HEK293 (cell line): ENCODE results near the gene DIP2C.

Experiments used
- CTCF ChIA-PET: fragments of 350-600 bp; formaldehyde crosslinking; extraction: SDS; loops from one replicate; lab custom pipeline; 2021; ENCODE audit warnings: antibody characterized with exemption; lab: Yijun Ruan, JAX
- POLR2A ChIA-PET: fragments of 300-600 bp; formaldehyde crosslinking; extraction: SDS; loops from one replicate; lab custom pipeline; 2020; ENCODE audit warnings: antibody characterized with exemption, inconsistent platforms; lab: Yijun Ruan, JAX
- H3K27ac ChIP-seq: fragments of 200-500 bp; sonication (Bioruptor generic); 2 replicates; pipeline ENCODE4 v1.5.1; 2014; ENCODE audit warnings: low read depth, low read length, control low read depth, inconsistent platforms; ENCODE audit errors: extremely low read depth
- H3K36me3 ChIP-seq, 2 experiments: fragments of 200-500 bp in 1 of 2; sonication (Bioruptor generic) in 1 of 2; 1 replicate in 1 of 2; 2 replicates in 1 of 2; pipeline ENCODE4 v1.5.1; 2014 to 2017; ENCODE audit warnings: inconsistent platforms in 2 of 2, low read length in 2 of 2; ENCODE audit not compliant: control insufficient read depth in 2 of 2, insufficient read depth in 1 of 2
- H3K4me1 ChIP-seq: fragments of 200-500 bp; sonication (Bioruptor generic); 2 replicates; pipeline ENCODE4 v1.5.1; 2014; ENCODE audit warnings: mild to moderate bottlenecking, low read length, inconsistent platforms; ENCODE audit not compliant: control insufficient read depth, insufficient read depth
- H3K4me3 ChIP-seq: 2 replicates; pipeline ENCODE4 v1.5.1; 2011; ENCODE audit warnings: low read depth, mild to moderate bottlenecking, control low read depth, low read length, moderate library complexity
- H3K9me3 ChIP-seq: fragments of 200-500 bp; sonication (Bioruptor generic); 2 replicates; pipeline ENCODE4 v1.5.1; 2014; ENCODE audit warnings: low read depth, low read length, inconsistent platforms; ENCODE audit not compliant: control insufficient read depth, insufficient read depth
- KLF16 ChIP-seq: fragments of 450-650 bp; formaldehyde crosslinking; IDR thresholded peaks from 2 replicates; pipeline ENCODE4 v1.5.1; 2017; ENCODE audit warnings: missing biosample characterization, missing genetic modification characterization
- KLF7 ChIP-seq: fragments of 450-650 bp; formaldehyde crosslinking; IDR thresholded peaks from 2 replicates; pipeline ENCODE4 v1.5.1; 2016; ENCODE audit warnings: missing biosample characterization, missing genetic modification characterization, borderline replicate concordance
- KLF9 ChIP-seq: fragments of 450-650 bp; formaldehyde crosslinking; IDR thresholded peaks from 2 replicates; pipeline ENCODE4 v1.5.1; 2016; ENCODE audit warnings: missing biosample characterization, missing genetic modification characterization, low read depth
- SCRT2 ChIP-seq: fragments of 450-650 bp; formaldehyde crosslinking; IDR thresholded peaks from 2 replicates; pipeline ENCODE4 v1.5.1; 2016; ENCODE audit warnings: missing biosample characterization, missing genetic modification characterization
- ZFP3 ChIP-seq: fragments of 450-650 bp; formaldehyde crosslinking; IDR thresholded peaks from 2 replicates; pipeline ENCODE4 v1.5.1; 2016; ENCODE audit warnings: low read depth, missing biosample characterization, missing genetic modification characterization
- ZFP41 ChIP-seq: fragments of 450-650 bp; formaldehyde crosslinking; IDR thresholded peaks from 2 replicates; pipeline ENCODE4 v1.5.1; 2016; ENCODE audit warnings: missing biosample characterization, missing genetic modification characterization, borderline replicate concordance
- ZIC2 ChIP-seq: fragments of 450-650 bp; formaldehyde crosslinking; IDR thresholded peaks from 2 replicates; pipeline ENCODE4 v1.5.1; 2016; ENCODE audit warnings: missing biosample characterization, missing genetic modification characterization
- ZNF112 ChIP-seq: fragments of 450-650 bp; formaldehyde crosslinking; IDR thresholded peaks from 2 replicates; pipeline ENCODE4 v1.5.0; 2017; ENCODE audit warnings: missing biosample characterization, missing genetic modification characterization
- ZNF184 ChIP-seq: fragments of 450-650 bp; IDR thresholded peaks from 2 replicates; pipeline ENCODE4 v1.5.1; 2018; ENCODE audit warnings: missing biosample characterization, mild to moderate bottlenecking, missing genetic modification characterization
- ZNF19 ChIP-seq: fragments of 450-650 bp; formaldehyde crosslinking; IDR thresholded peaks from 2 replicates; pipeline ENCODE4; 2016; ENCODE audit warnings: missing biosample characterization, missing genetic modification characterization, low read depth
- ZNF211 ChIP-seq: fragments of 450-650 bp; formaldehyde crosslinking; IDR thresholded peaks from 2 replicates; pipeline ENCODE4 v1.5.1; 2016; ENCODE audit warnings: low read depth, missing biosample characterization, missing genetic modification characterization
- ZNF350 ChIP-seq: fragments of 450-650 bp; formaldehyde crosslinking; IDR thresholded peaks from 2 replicates; pipeline ENCODE4 v1.5.0; 2017; ENCODE audit warnings: missing biosample characterization, mild to moderate bottlenecking, missing genetic modification characterization
- ZNF366 ChIP-seq: fragments of 450-650 bp; formaldehyde crosslinking; conservative IDR thresholded peaks from 2 replicates; pipeline ENCODE4 v1.5.1; 2016; ENCODE audit warnings: missing biosample characterization, missing genetic modification characterization
- ZNF548 ChIP-seq: fragments of 450-650 bp; formaldehyde crosslinking; IDR thresholded peaks from 2 replicates; pipeline ENCODE4 v1.5.1; 2016; ENCODE audit warnings: missing biosample characterization, missing genetic modification characterization
- ZNF585B ChIP-seq: fragments of 450-650 bp; formaldehyde crosslinking; IDR thresholded peaks from 2 replicates; pipeline ENCODE4 v1.5.1; 2016; ENCODE audit warnings: missing biosample characterization, missing genetic modification characterization
- ZNF623 ChIP-seq: fragments of 450-650 bp; formaldehyde crosslinking; IDR thresholded peaks from 2 replicates; pipeline ENCODE4 v1.5.1; 2016; ENCODE audit warnings: missing biosample characterization, missing genetic modification characterization
- ZNF626 ChIP-seq: fragments of 450-650 bp; sonication (Bioruptor Pico); formaldehyde crosslinking; IDR thresholded peaks from 2 replicates; pipeline ENCODE4 v1.5.1; 2018; ENCODE audit warnings: missing biosample characterization, missing genetic modification characterization, inconsistent platforms
- ZNF629 ChIP-seq: fragments of 450-650 bp; formaldehyde crosslinking; IDR thresholded peaks from 2 replicates; pipeline ENCODE4 v1.5.1; 2017; ENCODE audit warnings: missing biosample characterization, missing genetic modification characterization
- TF ChIP-seq, protein P1 (sequence below): fragments of 450-650 bp; formaldehyde crosslinking; IDR thresholded peaks from 2 replicates; pipeline ENCODE4 v1.5.1; 2016; ENCODE audit warnings: missing biosample characterization, missing genetic modification characterization, borderline replicate concordance

Gene DIP2C

DNA sequence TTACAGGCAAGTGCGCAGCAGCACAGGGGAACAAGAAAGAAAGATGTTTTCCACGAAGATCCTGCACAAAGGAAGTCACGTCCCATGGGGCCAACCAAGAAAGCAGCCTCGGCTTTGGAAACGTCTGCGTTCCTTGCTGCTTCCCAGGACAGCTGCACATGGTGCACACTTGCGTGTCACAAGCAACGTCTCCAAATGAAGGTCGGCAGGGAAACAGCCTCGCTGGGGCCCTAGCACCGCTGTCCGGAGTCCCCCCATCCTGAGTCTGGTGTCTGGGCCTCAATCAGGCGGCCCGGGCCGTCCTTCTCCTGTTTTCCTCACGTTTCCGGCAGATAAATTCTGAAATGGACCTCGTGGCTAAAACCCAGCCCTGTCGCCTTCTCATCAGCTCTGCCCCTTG, 206.2 kb downstream of the DIP2C start:
- CTCF ChIA-PET = no interaction called here
- no peaks in the 10 kb centered on the region for H3K4me1 ChIP-seq
- no peaks in the 10 kb centered on the region for H3K36me3 ChIP-seq
- POLR2A ChIA-PET = no interaction called here
- TF ChIP-seq ZNF548 (tag by site-specific recombination) = no peak
- TF ChIP-seq ZNF350 (tag by site-specific recombination) = no peak
- no peak for TF ChIP-seq KLF7 (tag by site-specific recombination)
- TF ChIP-seq KLF9 (tag by site-specific recombination) = no peak
- no peak for TF ChIP-seq KLF16 (tag by site-specific recombination)
- no peak for TF ChIP-seq ZNF585B (tag by site-specific recombination)
- no peak for TF ChIP-seq ZNF19 (tag by site-specific recombination)
- no peak overlapping the region for H3K4me3 ChIP-seq
- no peaks in the 10 kb centered on the region for H3K9me3 ChIP-seq
- H3K27ac ChIP-seq = no peak overlapping the region

DNA sequence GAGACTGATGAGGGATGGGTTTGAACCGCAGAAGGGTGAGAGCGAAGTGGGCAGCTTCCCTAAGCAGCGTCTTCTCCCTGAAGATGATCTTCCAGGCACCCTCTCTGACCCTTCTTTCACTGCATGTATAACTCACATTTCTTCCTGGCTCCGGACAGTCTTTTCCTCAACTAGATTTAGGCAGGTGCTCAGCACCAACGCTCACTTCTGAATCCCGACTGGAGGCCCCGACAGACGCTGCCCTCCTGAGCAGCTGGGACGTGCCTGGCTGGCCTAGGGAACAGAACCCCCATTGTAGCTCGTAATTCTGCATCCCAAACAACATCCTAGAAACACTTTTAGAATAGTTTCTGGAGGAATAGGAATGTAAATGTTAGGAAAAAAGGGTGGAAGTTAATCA, 206.6 kb downstream of the DIP2C start:
- POLR2A ChIA-PET = no interaction called here
- Histone ChIP-seq H3K4me1 (no peaks in the 10 kb centered on the region), H3K4me3 (no peak overlapping the region), H3K36me3 (no peaks in the 10 kb centered on the region), H3K27ac (no peak overlapping the region), H3K9me3 (no peaks in the 10 kb centered on the region)
- CTCF ChIA-PET = interaction anchor here (0.7 kb wide), 1 partner anchor 11 kb away, joined by 3 read pairs; no protein-coding TSS in a partner anchor
- TF ChIP-seq ZFP41 (tag by site-specific recombination) = no peak
- no peak for TF ChIP-seq ZNF366 (tag by site-specific recombination)
- TF ChIP-seq ZFP3 (tag by site-specific recombination) = no peak
- no peak for TF ChIP-seq ZNF626 (tag by site-specific recombination)
- TF ChIP-seq ZNF211 (tag by site-specific recombination) = no peak
- no peak for TF ChIP-seq ZNF184
- no peak for TF ChIP-seq ZNF629 (tag by site-specific recombination)
- TF ChIP-seq, protein P1, sequence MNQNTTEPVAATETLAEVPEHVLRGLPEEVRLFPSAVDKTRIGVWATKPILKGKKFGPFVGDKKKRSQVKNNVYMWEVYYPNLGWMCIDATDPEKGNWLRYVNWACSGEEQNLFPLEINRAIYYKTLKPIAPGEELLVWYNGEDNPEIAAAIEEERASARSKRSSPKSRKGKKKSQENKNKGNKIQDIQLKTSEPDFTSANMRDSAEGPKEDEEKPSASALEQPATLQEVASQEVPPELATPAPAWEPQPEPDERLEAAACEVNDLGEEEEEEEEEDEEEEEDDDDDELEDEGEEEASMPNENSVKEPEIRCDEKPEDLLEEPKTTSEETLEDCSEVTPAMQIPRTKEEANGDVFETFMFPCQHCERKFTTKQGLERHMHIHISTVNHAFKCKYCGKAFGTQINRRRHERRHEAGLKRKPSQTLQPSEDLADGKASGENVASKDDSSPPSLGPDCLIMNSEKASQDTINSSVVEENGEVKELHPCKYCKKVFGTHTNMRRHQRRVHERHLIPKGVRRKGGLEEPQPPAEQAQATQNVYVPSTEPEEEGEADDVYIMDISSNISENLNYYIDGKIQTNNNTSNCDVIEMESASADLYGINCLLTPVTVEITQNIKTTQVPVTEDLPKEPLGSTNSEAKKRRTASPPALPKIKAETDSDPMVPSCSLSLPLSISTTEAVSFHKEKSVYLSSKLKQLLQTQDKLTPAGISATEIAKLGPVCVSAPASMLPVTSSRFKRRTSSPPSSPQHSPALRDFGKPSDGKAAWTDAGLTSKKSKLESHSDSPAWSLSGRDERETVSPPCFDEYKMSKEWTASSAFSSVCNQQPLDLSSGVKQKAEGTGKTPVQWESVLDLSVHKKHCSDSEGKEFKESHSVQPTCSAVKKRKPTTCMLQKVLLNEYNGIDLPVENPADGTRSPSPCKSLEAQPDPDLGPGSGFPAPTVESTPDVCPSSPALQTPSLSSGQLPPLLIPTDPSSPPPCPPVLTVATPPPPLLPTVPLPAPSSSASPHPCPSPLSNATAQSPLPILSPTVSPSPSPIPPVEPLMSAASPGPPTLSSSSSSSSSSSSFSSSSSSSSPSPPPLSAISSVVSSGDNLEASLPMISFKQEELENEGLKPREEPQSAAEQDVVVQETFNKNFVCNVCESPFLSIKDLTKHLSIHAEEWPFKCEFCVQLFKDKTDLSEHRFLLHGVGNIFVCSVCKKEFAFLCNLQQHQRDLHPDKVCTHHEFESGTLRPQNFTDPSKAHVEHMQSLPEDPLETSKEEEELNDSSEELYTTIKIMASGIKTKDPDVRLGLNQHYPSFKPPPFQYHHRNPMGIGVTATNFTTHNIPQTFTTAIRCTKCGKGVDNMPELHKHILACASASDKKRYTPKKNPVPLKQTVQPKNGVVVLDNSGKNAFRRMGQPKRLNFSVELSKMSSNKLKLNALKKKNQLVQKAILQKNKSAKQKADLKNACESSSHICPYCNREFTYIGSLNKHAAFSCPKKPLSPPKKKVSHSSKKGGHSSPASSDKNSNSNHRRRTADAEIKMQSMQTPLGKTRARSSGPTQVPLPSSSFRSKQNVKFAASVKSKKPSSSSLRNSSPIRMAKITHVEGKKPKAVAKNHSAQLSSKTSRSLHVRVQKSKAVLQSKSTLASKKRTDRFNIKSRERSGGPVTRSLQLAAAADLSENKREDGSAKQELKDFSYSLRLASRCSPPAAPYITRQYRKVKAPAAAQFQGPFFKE (tag by site-specific recombination) = no peak
- no peak for TF ChIP-seq ZNF112 (tag by site-specific recombination)

DNA sequence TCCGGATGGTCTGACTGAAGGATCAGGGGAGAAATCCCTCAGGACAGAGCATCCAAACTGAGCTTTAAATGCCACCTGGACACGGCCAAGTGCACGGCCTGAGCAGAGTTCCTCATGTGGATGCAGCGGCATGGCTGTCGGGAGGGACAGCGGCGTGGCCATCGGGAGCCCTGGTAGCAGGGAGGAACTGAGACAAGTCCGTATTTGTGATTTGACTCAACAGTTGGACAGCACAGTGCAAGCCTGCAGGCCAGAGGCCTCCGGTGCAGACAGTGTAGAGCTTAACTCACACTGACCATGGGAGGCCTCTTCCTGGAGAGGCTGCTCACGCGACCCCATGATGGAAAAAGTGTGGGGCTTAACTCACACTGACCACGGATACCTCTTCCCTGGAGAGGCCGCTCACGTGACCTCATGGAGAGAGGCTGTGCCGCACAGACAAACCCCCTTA, 207.4 kb downstream of the DIP2C start:
- no peak overlapping the region for H3K27ac ChIP-seq
- no peaks in the 10 kb centered on the region for H3K36me3 ChIP-seq
- no peaks in the 10 kb centered on the region for H3K9me3 ChIP-seq
- ChIA-PET POLR2A (no interaction called here), CTCF (interaction anchor here (0.7 kb wide), 1 partner anchor 12 kb away, joined by 3 read pairs; no protein-coding TSS in a partner anchor)
- H3K4me3 ChIP-seq = no peak overlapping the region
- TF ChIP-seq SCRT2 (peak; percentile 37; the same call in 1 of the 2 replicates), ZNF112 (tag by site-specific recombination) (no peak), ZIC2 (peak; percentile 51), ZNF623 (tag by site-specific recombination) (no peak)
- H3K4me1 ChIP-seq = no peaks in the 10 kb centered on the region
